ENCODE data around the gene DENND1A. TPM values are rescaled to one million over a fixed set of nuclear protein-coding genes. Genes with fewer than 3 reads are reported as not detected.
"Not testable (repeated sequence)": the region's sequence is repeated elsewhere in the genome, so short reads cannot be mapped to it uniquely, and the experiment has no call there.

The DENND1A gene
- total RNA-seq, 1 experiment from 2014 or later: 42.5 TPM

DNA sequence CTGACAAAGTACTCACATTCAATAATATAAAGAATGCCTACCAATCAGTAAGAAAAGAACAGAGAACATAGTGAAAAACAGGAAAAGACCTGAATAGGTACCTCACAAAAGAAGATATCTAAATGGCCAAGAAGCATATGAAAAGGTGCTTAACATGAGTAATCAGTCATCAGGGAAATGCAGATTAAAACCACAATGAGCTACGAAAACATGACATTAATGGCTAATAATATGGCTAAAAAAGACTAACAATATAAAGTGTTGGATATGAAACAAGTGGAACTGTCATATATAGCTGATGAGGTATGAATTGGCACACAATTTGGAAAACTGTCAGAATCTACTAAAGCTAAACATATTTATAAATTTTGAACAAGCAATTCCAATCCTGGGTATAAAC is 18.9 kb downstream of the DENND1A start:
- peaks cover 10% of the 10 kb centered on the region for H3K36me3 Mint-ChIP-seq (ENCODE audit: insufficient read depth, unreplicated experiment)
- no peaks in the 10 kb centered on the region for H3K4me1 Mint-ChIP-seq (ENCODE audit: insufficient read depth, unreplicated experiment)
- CTCF ChIA-PET: no interaction called here
- no peak for DNase-seq (ENCODE audit: unreplicated experiment)
- BruUV-seq (replicated peaks): no TSS peak
- no peaks in the 10 kb centered on the region for H3K9me3 Mint-ChIP-seq (ENCODE audit: unreplicated experiment)
- H3K27ac Mint-ChIP-seq (ENCODE audit: low read depth, unreplicated experiment): no peak overlapping the region
- H3K4me3 Mint-ChIP-seq (ENCODE audit: unreplicated experiment): no peak overlapping the region
- intact Hi-C loops (cut with micrococcal nuclease): no loop called here
- H3K27me3 Mint-ChIP-seq (ENCODE audit: insufficient read depth, unreplicated experiment): no peaks in the 10 kb centered on the region
- POLR2A ChIA-PET: interaction anchor here (0.6 to 1.5 kb wide), 2 partner anchors 12 to 19 kb away, joined by 3 read pairs; no protein-coding TSS in a partner anchor
- no peak for TF ChIP-seq CTCF (IDR thresholded peaks at IDR 0.05; ENCODE audit: unreplicated experiment)

DNA sequence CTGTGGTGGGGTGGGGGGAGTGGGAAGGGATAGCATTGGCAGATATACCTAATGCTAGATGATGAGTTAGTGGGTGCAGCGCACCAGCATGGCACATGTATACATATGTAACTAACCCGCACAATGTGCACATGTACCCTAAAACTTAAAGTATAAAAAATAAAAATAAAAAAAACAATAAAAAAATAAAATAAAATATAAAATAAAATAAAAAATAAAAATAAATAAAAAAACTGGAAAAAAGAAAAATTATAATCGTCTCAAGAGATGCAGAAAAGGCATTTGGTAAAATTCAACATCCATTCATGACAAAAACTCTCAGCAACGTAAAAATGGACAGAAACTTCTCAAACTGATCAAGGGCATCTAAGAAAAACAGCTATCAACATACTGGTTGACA is 20.7 kb downstream of the DENND1A start:
- BruUV-seq (replicated peaks); POLR2A ChIA-PET; H3K36me3 Mint-ChIP-seq (ENCODE audit: insufficient read depth, unreplicated experiment); H3K4me3 Mint-ChIP-seq (ENCODE audit: unreplicated experiment); H3K9me3 Mint-ChIP-seq (ENCODE audit: unreplicated experiment); H3K27me3 Mint-ChIP-seq (ENCODE audit: insufficient read depth, unreplicated experiment); DNase-seq (ENCODE audit: unreplicated experiment); intact Hi-C loops (cut with micrococcal nuclease); H3K27ac Mint-ChIP-seq (ENCODE audit: low read depth, unreplicated experiment); CTCF ChIA-PET; H3K4me1 Mint-ChIP-seq (ENCODE audit: insufficient read depth, unreplicated experiment): not testable (repeated sequence)

DNA sequence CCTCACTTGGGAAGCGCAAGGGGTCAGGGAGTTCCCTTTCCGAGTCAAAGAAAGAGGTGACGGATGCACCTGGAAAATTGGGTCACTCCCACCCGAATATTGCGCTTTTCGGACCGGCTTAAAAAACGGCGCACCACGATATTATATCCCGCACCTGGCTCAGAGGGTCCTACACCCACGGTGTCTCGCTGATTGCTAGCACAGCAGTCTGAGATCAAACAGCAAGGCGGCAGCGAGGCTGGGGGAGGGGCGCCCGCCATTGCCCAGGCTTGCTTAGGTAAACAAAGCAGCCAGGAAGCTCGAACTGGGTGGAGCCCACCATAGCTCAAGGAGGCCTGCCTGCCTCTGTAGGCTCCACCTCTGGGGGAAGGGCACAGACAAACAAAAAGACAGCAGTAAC is 26.4 kb downstream of the DENND1A start:
- POLR2A ChIA-PET; H3K4me3 Mint-ChIP-seq (ENCODE audit: unreplicated experiment); H3K27ac Mint-ChIP-seq (ENCODE audit: low read depth, unreplicated experiment); CTCF ChIA-PET; DNase-seq (ENCODE audit: unreplicated experiment); H3K4me1 Mint-ChIP-seq (ENCODE audit: insufficient read depth, unreplicated experiment); H3K27me3 Mint-ChIP-seq (ENCODE audit: insufficient read depth, unreplicated experiment); BruUV-seq (replicated peaks); H3K36me3 Mint-ChIP-seq (ENCODE audit: insufficient read depth, unreplicated experiment); intact Hi-C loops (cut with micrococcal nuclease); H3K9me3 Mint-ChIP-seq (ENCODE audit: unreplicated experiment): not testable (repeated sequence)

DNA sequence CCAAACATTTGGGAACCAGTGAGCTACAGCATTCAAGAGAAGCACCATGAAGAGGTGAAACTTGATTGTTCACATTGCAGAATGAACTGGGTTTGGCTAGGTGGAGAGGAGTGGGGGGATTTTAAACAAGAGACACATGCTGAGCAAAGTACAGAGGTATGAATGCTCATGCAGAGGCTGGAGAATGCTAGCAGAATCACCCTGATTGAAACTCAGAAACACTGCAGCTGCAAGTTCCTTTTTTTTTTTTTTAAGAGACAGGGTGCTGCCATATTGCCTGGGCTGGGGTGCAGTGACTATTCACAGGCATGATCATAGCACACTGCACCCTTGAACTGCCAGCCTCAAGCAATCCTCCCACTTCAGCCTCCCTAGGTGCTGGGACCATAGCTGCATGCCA is 35.1 kb downstream of the DENND1A start:
- Mint-ChIP-seq H3K36me3 (ENCODE audit: insufficient read depth, unreplicated experiment) (no peaks in the 10 kb centered on the region), H3K4me3 (ENCODE audit: unreplicated experiment) (no peak overlapping the region), H3K27ac (ENCODE audit: low read depth, unreplicated experiment) (no peak overlapping the region), H3K9me3 (ENCODE audit: unreplicated experiment) (no peaks in the 10 kb centered on the region), H3K27me3 (ENCODE audit: insufficient read depth, unreplicated experiment) (no peaks in the 10 kb centered on the region), H3K4me1 (ENCODE audit: insufficient read depth, unreplicated experiment) (no peaks in the 10 kb centered on the region)
- CTCF ChIA-PET: no interaction called here
- POLR2A ChIA-PET: interaction anchor here (0.6 kb wide), 1 partner anchor 167 kb away, joined by 3 read pairs; no protein-coding TSS in a partner anchor
- no peak for TF ChIP-seq CTCF (IDR thresholded peaks at IDR 0.05; ENCODE audit: unreplicated experiment)
- no peak for DNase-seq (ENCODE audit: unreplicated experiment)
- no TSS peak for BruUV-seq (replicated peaks)
- intact Hi-C loops (cut with micrococcal nuclease): no loop called here

- Mint-ChIP-seq H3K36me3 (ENCODE audit: insufficient read depth, unreplicated experiment) (no peaks in the 10 kb centered on the region), H3K9me3 (ENCODE audit: unreplicated experiment) (no peaks in the 10 kb centered on the region), H3K27me3 (ENCODE audit: insufficient read depth, unreplicated experiment) (no peaks in the 10 kb centered on the region), H3K4me3 (ENCODE audit: unreplicated experiment) (no peak overlapping the region), H3K4me1 (ENCODE audit: insufficient read depth, unreplicated experiment) (no peaks in the 10 kb centered on the region), H3K27ac (ENCODE audit: low read depth, unreplicated experiment) (no peak overlapping the region)
- no TSS peak for BruUV-seq (replicated peaks)
- ChIA-PET POLR2A (no interaction called here), CTCF (no interaction called here)
- intact Hi-C loops (cut with micrococcal nuclease): no loop called here
- DNase-seq (ENCODE audit: unreplicated experiment): peak; percentile 4
- TF ChIP-seq CTCF (IDR thresholded peaks at IDR 0.05; ENCODE audit: unreplicated experiment): no peak
Measured at GRCh38 chr9:123893831-123894460, 36.0 kb downstream of the DENND1A start.
